GM19099 (cell line): Measurements from ENCODE around the gene MAEA.

Experiments
- POLR2A ChIP-seq: IDR thresholded peaks from 3 replicates; pipeline ENCODE4 v1.6.1; 2011; ENCODE audit warnings: low read depth; ENCODE audit not compliant: insufficient read length; ENCODE audit errors: extremely low read depth

Gene MAEA

GRCh38 chr4:1339489-1339888 lies 49.8 kb downstream of the MAEA start:
- no peak for TF ChIP-seq POLR2A

GRCh38 chr4:1340181-1340747 lies 50.6 kb downstream of the MAEA start:
- no peak for TF ChIP-seq POLR2A

- no peak for TF ChIP-seq POLR2A
Measured at GRCh38 chr4:1340861-1341260, 51.2 kb downstream of the MAEA start.

- TF ChIP-seq POLR2A, result no peak
Measured at GRCh38 chr4:1342003-1342402, 52.3 kb downstream of the MAEA start.

GRCh38 chr4:1344696-1345095 lies 55.0 kb downstream of the MAEA start:
- TF ChIP-seq POLR2A, result no peak

- TF ChIP-seq POLR2A, result peak; percentile 36
Measured at GRCh38 chr4:1345903-1346780, 56.5 kb downstream of the MAEA start.

GRCh38 chr4:1346781-1347409 lies 57.2 kb downstream of the MAEA start, which contains the start of gene UVSSA:
Gene UVSSA, plus strand, starts transcription at chr4:1347208. Its CDS starts 884 bp downstream, at chr4:1348092.
- peak; percentile 71 for TF ChIP-seq POLR2A

GRCh38 chr4:1347410-1347864 lies 57.7 kb downstream of the MAEA start:
- no peak for TF ChIP-seq POLR2A

GRCh38 chr4:1348014-1348513 lies 58.4 kb downstream of the MAEA start:
- no peak for TF ChIP-seq POLR2A

- no peak for TF ChIP-seq POLR2A
Measured at GRCh38 chr4:1348746-1349145, 59.1 kb downstream of the MAEA start.

- no peak for TF ChIP-seq POLR2A
Measured at GRCh38 chr4:1349359-1350168, 59.9 kb downstream of the MAEA start.

GRCh38 chr4:1350169-1350520 lies 60.5 kb downstream of the MAEA start:
- no peak for TF ChIP-seq POLR2A

GRCh38 chr4:1351854-1352566 lies 62.3 kb downstream of the MAEA start:
- TF ChIP-seq POLR2A, result no peak

- no peak for TF ChIP-seq POLR2A
Measured at GRCh38 chr4:1352567-1352900, 62.8 kb downstream of the MAEA start.
